T47D (cell line): ENCODE data around the gene STXBP3.
"Not testable (repeated sequence)": the region's sequence is repeated elsewhere in the genome, so short reads cannot be mapped to it uniquely, and the experiment has no call there.

Source experiments
- DNase-seq, 2 experiments: peaks; one replicate each; pipeline versions ENCODE4 v3.0.0 to v3.0.0-alpha.2; 2011 to 2012; ENCODE audit warnings: low read depth in 1 of 2, low spot score in 1 of 2
- JUND ChIP-seq: IDR thresholded peaks from 2 replicates; pipeline ENCODE4 v1.6.1; 2012; ENCODE audit warnings: low read depth
- in situ Hi-C: cut with HindIII; loops from 2 replicates; pipeline ENCODE4 v1.10.0; 2016; ENCODE audit warnings: low sequenced_read_pairs, low pct_unique_long_range_greater_than_20kb

STXBP3 gene

DNA sequence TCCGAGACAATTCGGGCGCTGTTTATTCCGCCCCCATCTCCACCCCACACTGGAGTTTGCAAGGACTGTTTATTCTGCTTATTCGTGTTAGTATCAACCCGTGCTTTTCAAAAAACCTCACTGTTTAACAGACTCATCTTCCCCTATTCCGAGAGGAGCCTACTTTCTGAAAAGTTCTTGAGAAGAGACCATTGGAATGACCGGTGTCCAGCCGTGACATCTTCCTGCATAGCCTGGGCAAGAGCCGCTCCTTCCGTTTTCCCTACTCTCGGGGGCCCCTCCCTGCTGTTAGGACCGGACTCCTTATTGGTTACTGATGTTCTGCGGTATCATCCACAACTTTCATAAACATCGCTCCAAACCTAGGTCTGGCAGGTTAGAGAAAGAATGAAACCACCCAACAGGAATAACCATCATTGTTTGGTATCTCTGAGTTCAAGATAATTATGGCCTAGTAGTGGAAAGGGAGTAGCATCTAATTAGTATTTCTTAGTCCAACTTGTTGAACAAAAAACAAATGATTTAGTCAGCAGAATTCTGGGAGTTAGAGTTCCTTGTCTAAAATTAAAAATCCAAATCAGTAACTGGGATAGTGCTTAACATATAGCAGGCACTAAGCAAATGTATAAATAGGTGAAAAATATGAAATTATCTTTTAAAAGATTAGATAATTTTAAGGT is 837 bp downstream of the STXBP3 start:
- in situ Hi-C loops, result no loop called here
- no peak for TF ChIP-seq JUND
- DNase-seq, result peak; percentile 45 to 72

DNA sequence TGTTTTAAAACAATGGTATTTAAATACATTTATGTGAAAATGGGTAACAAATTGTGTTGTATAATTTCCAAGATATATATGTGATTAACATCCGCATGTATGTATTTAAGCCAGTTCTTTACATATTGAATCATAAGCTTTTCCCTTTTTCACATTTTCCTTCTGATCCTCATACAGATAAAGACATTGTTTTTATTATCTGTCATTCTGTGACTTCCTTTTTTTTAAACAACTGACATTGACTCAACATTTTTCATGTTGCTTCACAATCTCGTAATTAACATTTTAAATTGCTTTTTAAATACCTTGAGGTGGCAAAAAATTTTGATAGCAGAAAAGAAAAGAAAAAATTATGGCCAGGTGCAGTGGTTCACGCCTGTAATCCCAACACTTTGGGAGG is 1.4 kb downstream of the STXBP3 start:
- no peak for DNase-seq
- in situ Hi-C loops, result no loop called here
- TF ChIP-seq JUND, result no peak

DNA sequence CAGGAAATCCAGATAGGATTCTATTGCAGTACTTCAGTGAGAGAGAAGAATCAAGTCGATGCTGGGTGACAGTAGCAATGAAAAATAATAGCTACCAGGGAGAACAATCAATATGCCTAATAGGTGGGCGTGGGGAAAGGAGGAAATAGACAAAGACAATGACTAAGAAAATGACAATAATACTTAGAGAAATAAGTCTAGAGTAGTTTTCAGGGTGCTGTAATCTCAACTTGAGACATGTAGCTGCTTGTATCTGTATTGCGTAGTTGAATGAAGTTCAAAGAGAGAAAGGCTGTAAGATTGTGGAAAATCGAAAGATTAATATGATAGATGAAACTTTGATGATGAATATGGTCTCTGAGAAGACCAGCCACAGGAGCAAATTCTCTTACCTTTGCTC is 2.6 kb downstream of the STXBP3 start:
- TF ChIP-seq JUND, result no peak
- in situ Hi-C loops, result no loop called here
- no peak for DNase-seq

DNA sequence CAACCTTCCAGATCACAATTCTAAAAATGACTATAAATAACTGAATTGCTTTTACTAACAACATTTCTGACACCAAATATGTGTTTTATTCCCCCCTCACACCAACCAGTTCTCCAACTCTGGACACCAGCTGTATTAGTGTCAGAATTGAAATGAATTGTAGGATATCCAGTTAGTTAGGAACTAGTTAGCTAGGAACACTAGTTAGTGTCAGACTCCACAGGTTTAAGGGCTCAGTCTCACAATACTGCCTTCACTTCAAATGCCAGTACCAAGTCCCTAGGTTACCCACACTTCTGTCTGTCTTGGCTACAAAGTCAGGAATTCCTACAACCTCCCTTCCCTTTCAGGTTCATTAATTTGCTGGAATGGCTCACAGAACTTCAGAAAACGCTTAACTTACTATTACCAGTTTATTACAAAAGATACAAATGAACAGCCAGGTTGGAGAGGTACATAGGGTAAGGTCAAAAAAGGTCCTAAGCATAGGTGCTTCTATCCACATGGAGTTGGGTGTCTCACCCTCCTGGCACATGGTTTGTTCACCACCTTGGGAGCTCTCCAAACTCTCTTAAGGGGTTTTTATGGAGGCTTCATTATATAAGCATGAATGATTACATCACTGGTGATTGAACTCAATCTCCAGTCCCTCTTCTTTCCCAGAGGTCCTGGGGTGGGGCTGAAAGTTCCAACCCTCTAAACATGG is 4.2 kb downstream of the STXBP3 start:
- in situ Hi-C loops, result no loop called here
- DNase-seq, result no peak
- TF ChIP-seq JUND, result no peak

DNA sequence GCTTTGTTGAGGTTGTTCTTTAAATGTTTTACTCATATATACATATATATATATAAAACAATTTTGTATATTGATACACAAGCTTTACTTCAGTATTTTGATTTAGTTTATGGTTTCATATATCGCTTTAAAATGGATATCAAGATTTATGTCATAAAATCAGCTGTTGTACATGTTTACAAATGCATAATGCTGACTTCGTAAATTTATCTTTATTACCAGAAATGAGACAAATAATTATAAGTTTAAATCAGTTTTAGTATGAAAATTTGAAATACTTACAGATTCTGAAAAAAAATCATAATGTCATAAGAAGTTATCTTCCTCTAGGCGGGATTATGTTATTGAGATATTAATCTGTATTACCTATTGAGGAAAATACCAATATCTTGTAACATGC is 6.9 kb downstream of the STXBP3 start:
- DNase-seq, result no peak
- in situ Hi-C loops, result no loop called here
- TF ChIP-seq JUND, result no peak

DNA sequence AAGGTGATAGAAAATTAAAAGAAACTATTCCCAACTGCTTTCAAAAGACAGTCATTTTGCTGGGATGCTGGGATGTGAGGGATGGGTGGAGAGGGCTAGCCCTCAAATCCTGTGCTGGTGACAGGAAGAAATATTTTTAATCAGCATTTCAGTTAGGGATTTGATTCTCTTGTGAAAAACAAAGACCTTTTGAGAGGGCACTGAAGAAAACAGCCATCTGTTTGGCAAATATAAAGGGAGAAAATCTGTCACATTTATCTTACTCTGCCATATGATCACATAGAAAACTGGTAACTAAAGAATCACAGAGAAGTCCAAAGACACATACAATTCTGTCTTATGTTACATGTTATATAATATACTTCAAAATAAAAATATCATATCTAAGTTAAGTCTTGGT is 12.3 kb downstream of the STXBP3 start:
- in situ Hi-C loops, result no loop called here
- no peak for TF ChIP-seq JUND
- DNase-seq, result no peak

DNA sequence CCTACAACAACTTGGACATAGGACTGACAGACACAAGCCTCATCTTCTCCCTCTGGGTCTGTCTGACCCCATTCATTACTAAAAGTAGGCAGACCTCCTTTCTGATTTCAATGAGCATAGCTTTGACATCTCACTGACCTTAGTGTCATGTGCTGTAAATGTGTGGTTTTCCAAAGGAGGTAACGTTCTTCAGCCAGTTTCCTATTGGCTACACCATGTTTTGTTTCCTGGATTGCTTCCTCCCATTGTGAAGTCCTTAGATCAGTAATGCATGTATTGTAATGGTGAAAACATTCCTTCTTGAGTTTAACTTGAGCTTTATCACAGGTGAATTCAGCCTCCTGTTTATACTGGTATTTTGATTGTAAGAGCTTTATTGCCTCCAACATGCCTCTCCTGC is 20.6 kb downstream of the STXBP3 start:
- DNase-seq, result no peak
- in situ Hi-C loops, result no loop called here
- no peak for TF ChIP-seq JUND

DNA sequence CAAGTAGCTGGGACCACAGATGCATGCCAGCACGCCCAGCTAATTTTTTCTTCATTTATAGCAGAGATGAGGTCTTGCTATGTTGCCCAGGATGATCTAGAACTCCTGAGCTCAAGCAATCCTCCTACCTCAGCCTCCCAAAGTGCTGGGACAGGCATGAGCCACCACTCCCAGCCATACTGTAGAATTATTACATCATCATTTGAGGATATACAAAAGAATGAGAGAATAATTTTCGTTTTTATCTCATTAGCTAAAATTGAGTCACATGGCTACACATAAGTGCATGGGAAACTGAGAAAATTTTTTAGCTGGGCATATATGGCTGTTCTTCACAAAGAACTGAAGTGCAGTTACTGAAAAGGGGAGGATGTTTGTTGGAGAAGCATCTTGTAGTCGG is 21.2 kb downstream of the STXBP3 start:
- in situ Hi-C loops, result no loop called here
- DNase-seq, result no peak
- TF ChIP-seq JUND, result no peak

DNA sequence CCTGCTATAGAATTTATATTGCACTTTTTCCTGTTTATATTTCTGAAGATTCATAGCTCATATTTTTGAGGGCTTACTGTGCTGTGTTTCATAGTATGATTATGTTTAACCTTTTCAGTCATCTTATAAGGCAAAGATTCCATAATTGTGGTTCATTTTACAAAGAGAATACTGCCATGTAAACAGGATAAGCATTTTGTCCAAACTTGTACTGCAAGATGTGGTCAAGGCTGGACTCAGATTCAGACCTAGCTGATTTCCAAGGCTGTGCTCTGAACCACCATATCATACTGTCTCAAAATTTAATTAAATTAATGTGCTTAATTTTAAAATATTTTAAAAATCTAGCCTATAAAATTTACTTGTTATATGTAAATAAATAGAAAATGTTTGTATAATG is 31.4 kb downstream of the STXBP3 start:
- in situ Hi-C loops, result no loop called here
- no peak for DNase-seq
- no peak for TF ChIP-seq JUND

DNA sequence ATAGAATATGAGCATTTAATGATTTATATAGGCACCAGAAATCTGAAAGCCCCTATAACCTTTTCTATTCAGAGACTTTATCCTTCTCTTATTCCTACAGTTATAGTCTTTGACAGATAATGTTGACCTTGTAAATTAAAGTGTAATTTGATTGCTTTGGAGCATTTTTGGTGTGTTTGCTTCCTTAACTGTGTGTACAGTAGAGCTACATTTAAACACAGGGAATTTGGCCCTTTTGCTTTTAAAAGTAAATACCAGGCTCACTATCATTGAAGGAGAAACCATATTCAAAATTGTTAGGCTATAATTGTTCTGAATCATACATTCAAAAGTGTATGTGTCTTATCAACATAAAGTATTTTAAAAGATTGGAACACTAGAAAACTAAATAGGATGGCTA is 33.0 kb downstream of the STXBP3 start:
- no peak for TF ChIP-seq JUND
- DNase-seq, result no peak
- in situ Hi-C loops, result no loop called here

DNA sequence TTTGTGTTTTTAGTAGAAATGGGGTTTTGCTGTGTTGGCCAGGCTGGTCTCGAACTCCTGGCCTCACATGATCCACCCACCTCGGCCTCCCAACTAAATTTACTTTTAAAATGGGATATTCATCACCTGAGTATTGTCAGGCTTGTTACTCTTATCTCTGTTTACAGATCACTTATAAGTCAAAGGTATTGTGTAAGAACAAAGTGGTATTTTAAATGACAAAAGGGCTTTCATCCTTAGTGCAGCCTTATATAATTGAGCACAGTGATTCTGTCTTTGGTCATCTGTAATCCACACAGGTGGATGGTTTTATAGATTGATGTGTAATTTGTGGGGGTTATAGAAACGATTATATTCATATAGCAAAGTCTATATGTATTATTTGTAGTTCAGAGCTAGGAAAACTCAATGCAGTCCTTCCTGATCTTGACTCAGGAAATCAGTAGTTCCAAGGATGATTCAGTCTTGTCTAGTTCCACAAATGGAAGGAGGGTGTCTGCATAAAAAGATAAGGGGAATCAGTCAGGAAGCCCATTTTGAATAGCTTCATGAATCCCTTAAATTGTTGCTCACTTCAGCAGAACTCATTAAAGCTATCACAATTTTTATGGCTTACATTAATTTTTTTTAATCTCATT is 34.6 kb downstream of the STXBP3 start:
- in situ Hi-C loops, result no loop called here
- DNase-seq, result no peak
- TF ChIP-seq JUND, result no peak

DNA sequence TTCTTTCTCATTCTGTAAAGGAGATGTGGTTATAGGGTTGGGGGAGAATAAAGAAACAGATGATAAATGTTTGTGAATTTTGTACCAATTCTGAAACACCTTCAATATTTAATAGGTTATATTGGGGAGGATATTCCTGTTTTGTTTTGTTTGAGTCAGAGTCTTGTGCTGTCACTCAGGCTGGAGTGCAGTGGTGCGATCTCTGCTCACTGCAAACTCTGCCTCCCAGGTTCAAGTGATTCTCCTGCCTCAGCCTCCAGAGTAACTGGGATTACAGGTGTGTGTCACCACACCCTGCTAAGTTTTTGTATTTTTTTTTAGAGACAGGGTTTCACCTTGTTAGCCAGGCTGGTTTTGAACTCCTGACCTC is 35.1 kb downstream of the STXBP3 start:
- in situ Hi-C loops, DNase-seq: not testable (repeated sequence)

DNA sequence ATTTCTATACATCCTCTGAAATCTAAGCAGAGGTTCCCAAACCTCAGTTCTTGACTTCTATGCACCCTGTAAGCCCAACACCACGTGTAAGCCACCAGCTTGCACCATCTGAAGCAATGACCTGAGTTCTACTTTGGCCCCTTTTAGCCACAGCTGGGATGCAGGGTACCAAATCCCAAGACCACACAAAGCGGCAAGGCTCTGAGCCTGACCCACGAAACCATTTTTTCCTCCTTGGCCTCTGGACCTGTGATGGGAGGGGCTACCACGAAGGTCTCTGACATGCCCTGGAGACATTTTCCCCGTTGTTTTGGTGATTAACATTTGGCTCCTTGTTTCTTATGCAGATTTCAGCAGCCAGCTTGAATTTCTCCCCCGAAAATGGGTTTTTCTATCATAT is 38.8 kb downstream of the STXBP3 start:
- in situ Hi-C loops, result no loop called here
- no peak for TF ChIP-seq JUND
- DNase-seq, result no peak
